Dedifferentiated amniotic fluid mesenchymal stem cell (primary cell): ENCODE data around the gene AGXT.
"Not testable (repeated sequence)": the region's sequence is repeated elsewhere in the genome, so short reads cannot be mapped to it uniquely, and the experiment has no call there.

ENCODE experiments used
- DNase-seq: peaks from one replicate; pipeline ENCODE4 v3.0.0-alpha.2; 2016; ENCODE audit errors: extremely low spot score

Gene AGXT

DNA sequence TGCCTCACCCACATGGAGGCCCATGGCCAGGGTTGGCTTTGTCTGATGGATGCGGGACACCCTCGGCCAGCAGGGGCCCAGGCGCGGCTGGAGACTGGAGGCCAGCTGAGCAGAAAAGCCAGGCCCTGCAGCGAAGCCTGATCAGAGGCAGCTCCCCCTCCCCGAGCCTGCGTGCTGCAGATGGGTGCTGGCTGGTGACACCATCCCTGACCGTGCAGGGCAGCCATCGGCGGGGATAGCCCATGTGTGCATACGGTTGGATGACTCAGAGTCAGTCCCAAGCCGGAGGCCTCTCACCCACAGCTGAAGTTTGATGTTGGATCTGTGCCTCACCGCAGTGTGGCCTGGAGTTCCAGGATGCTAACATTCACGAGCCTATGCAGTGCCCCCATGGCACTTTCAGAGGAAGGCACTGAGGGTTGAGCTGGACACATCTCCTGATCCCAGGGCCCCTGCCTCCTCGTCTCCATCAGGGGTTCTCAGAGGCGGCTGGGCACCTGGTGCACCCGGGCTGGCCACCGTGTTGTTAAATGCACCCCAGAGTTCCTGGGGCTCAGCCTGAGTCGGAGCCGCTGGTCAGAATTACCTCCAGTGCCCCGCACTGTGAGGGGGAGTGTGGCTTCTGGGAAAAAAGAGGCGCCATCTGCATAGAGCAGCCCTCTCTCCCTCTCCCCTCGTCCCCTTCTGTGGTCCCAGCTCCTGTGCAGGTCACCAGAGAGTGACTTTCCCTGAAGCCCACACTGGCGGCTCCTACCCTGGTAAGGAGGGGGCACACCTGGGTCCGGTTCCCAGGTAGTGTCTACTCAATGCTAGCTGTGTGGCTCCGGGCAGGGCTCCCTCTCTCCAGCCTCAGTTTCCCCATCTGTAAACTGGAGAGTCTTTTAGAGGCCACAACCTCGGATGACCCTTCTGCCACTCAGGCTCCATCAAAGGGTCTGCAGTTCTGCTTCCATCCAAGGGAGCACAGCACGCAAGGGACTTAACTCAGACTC lies 29.2 kb upstream of the AGXT start:
- DNase-seq = no peak

DNA sequence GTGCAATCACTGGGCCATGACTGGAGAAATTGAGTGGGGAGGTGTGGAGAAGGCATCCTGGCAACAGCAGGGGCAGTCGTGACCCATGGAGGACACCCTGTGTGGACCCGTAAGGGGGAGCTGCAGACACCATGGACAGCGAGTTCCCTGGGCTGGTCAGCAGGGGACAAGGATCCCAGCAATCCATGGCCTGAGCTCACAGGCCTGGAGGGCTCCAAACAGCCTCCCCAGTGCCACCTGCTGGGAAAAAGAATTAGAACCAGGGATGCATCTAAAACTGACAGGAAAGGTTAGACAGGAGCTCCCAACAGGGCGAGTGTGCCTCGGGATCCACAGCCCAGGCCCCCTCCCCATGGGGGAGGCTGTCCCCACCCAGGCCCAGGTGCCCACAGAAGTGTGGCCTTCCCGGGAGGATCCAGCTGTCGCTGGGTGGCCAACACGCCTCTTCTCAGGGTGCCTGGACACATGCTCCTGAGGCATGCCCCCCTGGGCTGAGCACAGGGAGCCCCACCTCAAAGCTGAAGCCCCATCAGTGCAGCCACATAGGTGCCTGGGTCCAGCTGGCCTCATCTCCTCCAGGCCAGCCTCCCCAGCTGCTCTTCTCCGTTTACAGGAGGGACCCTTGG lies 28.1 kb upstream of the AGXT start:
- peak; percentile 66 for DNase-seq

DNA sequence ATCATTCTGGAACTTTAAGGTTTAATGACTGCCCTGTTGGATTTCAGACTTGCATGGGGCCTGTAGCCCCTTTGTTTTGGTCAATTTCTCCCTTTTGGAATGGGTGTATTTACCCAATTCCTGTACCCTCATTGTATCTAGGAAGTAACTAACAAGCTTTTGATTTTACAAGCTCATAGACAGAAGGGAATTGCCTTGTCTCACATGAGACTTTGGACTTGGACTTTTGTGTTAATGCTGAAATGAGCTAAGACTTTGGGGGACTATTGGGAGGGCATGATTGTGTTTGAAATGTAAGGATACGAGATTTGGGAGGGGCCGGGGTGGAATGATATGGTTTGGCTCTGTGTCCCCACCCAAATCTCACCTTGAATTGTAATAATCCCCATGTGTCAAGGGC lies 22.3 kb upstream of the AGXT start:
- not testable (repeated sequence) for DNase-seq

DNA sequence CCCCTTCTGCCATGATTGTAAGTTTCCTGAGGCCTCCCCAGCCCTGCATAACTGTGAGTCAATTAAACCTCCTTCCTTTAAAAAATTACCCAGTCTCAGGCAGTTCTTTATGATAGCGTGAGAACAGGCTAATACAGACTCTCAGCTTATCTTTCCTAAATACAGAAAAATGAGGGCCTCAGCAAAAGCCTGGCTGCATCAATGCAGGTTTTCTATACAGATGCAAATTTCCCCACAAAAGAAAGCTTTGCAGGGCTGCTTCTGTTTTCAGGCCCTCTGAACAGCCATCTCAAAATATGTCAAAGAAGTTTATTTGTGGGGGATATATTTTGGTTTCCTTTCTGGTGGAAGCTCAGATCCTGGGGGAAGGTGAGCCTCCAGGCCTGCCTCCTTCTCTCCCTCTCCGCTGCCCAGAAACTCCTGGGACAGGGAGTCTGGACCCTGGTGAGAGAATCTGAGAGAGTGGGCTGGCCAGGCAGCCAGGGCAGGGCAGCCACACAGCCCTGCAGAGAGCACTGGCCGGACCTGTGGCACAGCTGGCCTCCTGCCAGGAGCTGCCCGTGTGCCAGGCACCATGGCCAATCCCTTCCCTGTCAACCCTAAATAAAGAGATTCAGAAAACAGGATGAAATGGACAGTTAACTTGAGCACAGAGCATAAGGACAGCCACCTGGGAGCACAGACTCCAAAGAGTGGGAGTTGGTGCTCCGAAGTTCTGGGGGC lies 21.6 kb upstream of the AGXT start:
- DNase-seq = no peak

DNA sequence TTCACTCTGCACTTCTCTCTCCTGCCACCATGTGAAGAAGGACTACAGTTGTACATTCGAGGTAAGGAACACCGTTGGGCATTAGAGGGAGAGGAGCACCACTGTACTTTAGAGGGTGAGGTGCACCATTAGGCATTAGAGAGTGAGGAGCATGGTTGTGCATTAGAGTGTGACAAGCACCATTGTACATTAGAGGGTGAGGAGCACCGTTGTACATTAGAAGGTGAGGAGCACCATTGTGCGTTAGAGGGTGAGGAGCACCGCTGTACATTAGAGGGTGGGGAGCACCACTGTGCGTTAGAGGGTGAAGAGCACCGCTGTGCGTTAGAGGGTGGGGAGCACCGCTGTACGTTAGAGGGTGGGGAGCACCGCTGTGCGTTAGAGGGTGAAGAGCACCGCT lies 20.8 kb upstream of the AGXT start:
- DNase-seq = no peak

DNA sequence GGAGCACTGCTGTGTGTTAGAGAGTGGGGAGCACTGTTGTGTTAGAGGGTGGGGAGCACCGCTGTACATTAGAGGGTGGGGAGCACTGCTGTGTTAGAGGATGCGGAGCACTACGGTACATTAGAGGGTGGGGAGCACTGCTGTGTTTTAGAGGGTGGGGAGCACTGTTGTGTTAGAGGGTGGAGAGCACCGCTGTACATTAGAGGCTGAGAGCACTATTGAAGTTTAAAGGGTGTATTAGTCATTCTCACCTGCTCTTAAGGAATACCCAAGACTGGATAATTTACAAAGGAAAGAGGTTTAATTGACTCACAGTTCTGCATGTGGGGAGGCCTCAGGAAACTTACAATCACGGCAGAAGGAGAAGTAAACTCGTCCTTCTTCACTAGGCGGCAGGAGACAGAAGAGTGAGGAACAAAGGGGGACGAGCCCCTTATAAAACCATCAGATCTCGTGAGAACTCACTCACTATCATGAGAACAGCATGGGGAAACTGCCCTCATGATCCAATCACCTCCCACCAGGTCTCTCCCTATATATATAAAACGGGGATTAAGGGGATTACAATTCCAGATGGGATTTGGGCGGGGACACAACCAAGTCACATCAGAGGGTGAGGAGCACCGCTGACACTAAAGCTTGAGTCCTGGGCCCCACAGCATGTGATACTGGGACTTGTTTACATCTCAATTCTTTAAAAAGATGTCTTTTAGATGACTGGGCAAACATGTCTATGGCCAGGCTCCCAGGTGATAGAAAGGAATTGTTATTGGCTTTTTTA lies 19.5 kb upstream of the AGXT start:
- no peak for DNase-seq

DNA sequence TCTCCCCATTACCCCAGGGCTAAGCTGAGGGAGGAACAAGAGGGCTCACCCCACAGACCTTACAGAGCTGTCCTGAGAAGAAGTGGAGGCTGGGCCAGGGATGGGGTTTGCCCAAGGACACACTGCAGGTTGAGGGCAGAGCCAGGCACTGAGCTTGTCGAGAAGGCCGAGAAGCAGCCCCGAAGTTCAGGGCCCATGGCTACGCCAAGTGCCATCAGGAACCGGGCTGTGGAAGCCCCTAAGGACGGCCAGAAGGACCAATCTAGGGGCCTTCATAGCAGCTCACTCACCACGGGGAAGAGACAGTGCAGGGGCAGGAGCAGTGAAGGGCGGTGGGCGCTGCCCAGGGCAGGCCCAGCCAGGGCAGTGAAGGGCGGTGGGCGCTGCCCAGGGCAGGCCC lies 18.6 kb upstream of the AGXT start:
- DNase-seq = no peak

DNA sequence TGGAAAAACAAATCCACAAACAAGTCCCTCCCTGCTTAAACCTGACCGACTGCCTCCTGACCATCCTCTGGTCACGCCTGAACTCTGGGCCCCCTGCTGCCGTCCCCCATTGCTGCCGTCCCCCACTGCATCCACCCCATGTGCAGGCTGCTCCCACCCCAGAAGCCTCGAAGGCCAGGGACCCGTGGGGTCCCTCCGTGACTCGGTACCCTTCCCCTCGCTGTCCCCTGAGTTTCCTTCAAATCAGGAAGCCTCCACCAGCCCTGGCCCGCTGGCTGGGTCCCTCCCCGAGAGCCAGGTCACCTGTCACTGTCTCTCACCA lies 17.9 kb upstream of the AGXT start:
- DNase-seq = no peak

DNA sequence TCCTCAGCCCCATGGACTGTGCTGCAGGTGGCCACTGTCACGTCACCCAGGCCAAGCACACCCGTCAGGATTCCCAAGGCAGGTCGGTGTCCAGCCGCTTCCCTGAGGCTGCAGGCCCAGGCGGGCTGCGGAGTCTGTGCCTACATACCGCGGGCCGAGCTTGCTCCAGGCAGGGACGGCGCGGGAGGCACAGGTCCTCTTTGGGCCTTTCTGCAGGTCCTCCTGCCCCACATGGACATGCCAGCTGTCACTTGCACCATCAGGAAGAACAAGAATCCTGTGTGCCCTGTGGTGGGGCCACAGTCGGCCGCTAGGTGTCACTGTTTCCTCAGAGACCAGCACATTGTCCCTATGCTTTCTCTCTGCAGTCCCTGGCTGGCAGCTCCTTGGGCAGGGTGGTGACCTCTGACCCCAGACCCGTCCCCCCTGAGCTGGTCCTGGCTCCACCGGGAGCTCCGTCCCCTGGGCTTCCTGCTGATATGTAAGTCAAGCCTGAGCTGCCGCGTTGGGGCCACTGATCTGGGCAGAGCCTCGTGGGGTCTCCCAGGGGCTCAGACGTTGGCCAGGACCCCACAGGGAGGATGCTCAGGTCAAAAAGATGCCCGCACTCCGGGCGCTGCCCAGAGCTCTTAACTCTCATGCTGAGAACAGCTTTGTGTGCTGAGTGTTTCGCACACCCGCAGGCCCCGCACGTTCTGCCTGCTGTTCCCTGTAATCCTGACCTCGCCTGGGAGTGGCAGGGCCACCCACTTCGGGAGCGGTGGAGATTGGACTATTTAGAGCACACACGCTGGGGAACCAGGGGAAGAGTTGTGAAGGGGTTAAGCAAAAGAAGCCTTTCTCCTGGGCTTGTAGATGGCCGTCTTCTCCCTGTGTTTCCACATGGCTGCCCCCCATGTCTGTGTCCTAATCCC lies 17.3 kb upstream of the AGXT start:
- DNase-seq = peak; percentile 77

DNA sequence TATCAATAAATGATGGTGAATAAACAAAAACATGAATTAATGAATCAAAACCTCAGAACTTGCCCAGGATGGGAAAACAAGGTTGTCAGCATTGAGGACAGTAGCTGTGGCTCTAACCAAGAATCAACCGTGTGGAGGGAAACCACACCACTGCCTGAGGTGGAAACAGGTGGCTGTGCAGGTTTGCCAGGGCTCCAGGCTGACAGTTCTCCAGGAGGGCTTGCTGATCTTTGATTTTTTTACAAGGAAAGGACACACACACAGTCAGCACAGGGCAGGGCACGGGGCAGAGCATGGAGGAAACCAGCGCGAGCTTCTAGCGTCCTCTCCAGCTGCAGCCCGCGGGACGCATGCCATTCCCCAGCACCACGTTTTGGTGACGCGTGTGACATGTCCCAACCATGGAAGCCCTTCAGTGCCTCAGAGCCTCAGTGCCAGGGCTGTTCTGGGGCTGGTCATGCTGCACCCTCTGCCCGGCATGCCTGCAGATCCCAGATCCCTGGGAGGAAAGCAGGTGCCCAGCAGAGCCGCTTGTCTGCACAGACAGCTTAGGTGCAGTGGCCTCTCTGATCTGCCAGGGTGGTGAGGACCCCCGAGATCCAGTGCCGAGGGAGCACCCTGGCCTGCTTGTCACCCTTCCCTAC lies 15.8 kb upstream of the AGXT start:
- DNase-seq = no peak

DNA sequence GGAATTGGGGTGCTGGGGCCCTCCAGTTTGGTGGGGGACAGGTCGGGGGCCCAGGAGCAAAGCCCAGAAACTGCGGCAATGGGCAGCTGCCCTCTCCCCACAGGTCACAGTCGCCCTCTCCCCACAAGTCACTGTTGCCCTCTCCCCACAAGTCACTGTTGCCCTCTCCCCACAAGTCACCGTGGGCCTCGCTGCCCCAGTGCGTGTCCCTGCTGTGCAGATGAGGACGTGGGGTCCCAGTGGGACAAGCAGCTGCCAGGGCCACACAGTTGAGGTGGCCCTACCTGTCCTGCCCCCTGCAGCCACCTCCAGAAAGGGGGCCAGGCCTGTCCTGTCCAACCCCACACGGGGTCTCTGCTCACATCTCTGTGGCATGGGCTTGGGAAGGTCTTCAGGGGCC lies 13.0 kb upstream of the AGXT start:
- no peak for DNase-seq

DNA sequence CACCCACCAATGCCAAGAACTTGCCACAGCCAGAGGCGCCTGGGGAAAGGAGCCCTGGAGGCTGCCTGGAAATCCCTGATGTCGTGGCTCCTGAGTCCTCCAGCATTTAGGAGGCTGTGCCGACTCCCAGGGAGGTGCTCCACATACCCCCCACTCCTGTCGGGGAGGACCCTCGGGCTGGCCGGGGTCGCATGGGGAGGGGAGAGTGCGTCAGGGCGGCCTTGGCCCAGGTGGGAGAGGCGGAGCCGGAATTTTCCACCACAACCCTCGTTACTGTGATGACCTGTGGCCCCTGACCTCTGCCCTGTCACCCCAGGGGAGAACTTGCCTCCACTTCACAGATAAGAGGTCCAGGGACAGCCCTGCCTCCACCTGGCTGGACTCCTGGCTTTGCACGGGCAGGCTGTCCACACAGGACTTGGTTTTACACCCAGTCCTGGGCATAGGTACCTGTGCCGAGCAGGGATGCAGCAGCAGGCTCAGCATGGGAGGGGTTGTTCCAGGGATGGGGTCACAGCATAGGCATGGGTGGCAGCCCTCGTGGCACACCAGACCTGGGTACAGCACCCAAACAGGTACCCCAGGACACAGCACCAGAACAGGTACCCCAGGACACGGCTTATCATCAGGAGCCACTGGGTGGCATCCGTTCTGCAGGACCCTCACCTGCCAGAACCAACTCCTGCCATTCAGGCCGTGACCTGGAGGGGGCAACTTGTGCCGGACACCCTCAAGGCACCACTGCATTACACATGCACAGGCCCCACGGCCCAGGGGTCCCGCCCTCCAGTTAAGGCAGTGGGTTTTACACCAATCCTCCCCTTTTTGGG lies 12.3 kb upstream of the AGXT start:
- DNase-seq = no peak

DNA sequence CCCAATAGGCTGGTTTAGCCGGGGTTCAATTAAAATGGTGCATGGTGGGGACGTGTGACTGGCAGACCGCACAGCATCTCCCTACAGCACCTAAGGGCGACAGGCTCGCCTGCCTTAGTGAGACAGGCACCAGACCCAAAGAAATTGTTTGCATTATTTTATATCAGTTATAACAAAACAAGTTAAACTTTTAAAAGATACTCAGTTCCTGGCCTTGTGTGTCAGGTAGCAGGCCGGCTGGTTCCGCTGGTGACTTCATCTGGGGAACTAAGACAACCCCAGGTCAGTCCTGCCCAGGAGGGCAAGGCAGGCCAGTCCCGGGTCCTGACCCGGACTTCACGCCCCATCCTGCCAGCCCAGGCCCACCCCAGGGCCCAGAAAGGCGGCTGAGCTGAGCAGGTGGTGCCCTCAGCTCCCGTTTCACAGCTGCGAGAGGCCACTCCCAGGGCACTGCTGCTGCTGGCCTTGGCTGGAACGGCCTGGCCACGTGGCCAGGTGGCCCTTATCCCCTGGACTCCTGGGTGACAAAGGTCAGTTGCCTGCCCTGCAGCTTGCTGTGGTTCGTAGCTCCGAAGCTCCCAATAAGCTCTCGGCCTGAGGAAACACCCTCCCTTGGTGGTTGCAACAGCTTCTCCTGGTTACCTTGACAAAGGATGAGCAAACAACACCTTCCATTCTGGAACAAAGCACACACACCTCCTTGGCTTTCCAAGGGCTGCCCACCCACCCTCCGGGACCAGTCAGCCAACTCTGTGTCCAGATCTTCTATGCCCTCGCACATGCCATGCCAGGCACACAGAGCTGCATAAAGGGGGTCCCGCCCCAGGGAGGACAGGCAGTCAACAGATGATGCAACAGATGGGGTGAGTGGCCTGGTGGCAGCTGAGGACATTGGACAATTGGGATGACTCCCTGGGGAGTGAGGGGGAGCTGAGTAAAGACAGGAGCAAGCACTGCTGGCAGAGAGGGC lies 11.3 kb upstream of the AGXT start:
- no peak for DNase-seq

DNA sequence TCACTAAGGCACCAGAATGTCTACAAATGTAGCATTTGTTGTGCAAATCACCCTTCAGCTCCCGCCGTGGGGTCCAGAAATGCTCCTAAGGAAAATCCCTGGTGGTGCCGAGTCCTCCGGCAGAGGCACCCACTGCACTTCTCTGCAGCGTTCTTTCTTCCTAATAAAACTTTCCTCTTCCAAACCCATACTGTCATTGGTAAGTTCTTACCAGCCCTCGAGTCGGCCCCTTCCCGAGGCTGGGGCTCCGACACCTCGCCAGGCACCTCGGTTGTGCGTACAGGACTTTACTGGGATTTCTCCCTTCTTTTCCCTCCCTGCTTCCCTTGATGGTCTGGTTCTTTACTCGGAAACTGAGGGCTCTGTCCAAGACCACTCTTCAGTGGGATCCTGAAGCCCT lies 10.3 kb upstream of the AGXT start:
- no peak for DNase-seq

DNA sequence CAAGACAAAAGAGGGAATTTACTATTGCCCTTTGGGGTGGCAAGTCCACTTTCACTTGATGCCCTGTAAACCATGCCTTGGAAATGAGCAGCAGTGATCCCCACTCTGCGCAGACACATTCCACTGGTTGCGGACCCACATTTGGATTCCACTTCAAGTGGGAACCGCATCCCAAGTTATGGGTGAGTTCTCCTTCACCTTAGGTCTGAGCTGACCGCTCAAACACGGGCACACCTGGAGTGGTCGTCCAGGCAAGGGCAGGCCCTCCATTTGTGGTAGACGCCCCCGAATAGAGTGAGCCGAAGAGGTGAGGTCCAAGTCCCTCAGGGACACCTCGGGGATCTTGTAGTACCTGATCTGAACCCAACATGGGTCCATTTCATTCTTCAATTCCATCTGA lies 9.8 kb upstream of the AGXT start:
- DNase-seq = no peak

DNA sequence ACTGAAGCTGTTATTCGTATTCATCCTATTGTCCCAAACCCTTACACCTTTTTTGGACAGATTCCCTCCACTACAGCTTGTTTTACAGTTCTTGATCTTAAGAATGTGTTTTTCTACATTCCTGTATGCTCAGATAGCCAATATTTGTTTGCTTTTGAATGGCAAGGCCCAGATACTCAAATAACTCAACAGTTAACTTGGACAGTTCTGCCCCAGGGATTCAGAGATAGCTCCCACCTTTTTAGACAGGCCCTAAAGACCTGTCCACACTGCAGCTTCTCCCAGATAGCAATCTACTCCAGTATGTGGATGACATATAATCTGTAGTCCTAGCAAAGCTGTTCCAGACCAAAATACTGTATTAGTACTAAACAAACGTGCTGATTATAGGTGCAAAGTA lies 7.1 kb upstream of the AGXT start:
- DNase-seq = no peak

DNA sequence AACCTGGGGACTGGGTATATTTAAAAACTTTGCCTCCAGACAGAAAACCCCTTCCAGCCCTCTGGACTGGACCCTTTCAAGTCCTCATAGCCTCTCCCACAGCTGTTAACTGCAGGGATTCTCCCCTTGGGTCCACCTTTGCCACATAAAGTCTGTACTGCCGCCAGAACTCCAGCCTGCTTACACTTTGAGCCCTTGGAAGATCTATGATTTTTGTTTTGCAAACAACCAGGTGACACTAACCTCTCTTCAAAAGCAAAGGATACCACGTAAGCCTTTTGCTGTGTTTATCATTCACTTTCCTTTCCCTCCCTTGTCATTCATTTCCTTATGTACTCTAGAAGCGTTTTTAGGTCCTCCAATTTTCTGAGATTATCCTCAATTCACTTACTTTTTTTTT lies 4.1 kb upstream of the AGXT start:
- no peak for DNase-seq

DNA sequence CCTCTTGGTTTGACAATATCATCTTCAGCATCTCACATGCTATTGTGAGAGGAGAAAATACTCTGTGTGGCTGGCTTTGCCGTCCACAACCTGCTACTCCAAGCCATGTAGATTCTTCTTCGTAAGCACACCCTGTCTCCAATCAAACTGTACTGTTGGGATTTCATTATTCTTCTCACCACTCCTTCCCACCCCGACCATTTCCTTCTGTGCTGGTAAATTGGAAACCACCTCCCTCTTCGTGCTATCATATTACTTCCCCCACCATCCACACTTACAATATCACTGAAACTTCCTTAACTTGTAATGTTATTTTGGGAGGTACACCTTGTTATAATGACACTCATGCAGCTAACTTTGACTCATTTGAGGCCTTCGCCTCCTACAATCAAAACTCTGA lies 3.2 kb upstream of the AGXT start:
- no peak for DNase-seq
